NCI-H128 (cell line): ENCODE data around the gene LIPE.

ENCODE experiments used
- DNase-seq: peaks from one replicate; lab custom pipeline; 2025; ENCODE audit not compliant: unreplicated experiment; lab: John Stamatoyannopoulos, UW

Gene LIPE

DNA sequence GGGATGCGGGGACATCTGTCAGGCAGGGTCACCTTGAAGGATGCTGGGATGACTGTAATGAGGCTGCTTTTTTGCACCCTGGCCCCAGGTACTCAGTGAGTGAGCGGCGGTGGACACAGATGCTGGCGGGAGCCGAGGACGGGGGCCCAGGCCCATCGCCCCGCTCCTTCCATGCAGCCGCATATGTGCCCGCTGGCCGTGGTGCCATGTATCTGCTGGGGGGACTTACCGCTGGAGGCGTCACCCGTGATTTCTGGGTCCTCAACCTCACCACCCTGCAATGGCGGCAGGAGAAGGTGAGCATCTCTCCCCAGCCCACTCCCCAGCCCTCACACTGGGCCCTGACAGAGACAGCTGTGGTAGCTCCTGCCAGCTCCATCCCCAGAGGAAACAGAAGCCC lies 70.5 kb downstream of the LIPE start:
- no peak for DNase-seq

DNA sequence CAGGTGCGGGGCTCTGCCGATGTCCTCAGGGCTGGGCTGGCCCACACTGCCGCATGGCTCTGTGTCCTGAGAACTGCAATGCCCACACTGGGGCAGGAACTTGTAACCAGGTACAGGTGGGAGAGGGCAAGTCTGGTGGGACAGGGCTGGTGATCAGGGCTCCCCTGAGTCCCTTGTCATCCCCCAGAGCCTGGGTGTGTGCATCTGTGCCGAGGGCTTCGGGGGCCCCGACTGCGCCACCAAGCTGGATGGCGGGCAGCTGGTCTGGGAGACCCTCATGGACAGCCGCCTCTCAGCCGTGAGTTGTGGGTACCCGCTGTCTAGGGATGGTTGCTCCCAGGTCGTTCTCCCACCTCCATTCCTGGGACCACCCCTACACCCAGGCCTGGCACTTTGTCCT lies 71.3 kb downstream of the LIPE start:
- no peak for DNase-seq

- no peak for DNase-seq
Observed at GRCh38 chr19:42353341-42354015, 73.7 kb downstream of the LIPE start.

DNA sequence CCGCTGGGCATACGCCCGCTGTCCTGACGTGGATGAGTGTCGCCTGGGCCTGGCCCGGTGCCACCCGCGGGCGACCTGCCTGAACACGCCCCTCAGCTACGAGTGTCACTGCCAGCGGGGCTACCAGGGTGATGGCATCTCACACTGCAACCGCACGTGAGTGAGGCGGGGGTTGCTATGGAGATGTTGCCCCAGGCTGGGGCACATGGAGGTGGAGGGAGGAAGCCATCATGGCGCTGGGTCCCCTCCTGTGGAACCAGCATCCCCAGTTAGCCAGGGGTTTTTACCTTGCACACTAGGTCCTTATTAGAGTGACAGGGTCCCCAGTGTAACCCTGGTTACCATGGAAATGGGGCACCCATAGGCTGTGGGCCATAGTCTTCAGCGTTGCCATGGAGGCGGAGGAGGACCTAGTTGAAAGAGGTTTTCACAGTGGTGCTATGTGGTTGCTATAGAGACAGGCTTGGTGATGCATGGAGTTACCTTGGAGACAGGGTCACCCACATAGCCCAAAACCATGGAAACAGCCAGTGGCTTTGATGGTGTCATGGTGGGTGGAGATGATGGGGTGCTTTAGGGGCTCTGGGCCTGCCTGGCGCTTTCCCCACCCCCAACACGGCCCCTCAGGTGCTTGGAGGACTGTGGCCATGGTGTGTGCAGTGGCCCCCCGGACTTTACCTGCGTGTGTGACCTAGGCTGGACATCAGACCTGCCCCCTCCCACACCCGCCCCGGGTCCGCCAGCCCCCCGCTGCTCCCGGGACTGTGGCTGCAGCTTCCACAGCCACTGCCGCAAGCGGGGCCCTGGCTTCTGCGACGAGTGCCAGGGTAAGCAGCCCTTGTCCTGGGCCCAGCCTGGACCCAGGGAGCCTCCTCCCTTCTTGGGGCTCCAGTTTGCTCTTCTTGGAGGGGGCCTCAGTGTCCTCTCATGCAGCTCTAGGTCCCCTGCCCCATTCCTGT lies 74.6 kb downstream of the LIPE start:
- DNase-seq, result no peak
